K562 (cell line): ENCODE measurements around the gene GLIPR1. TPM values are rescaled to one million over a fixed set of nuclear protein-coding genes. Genes with fewer than 3 reads are reported as not detected.

Source experiments
- ARID4B ChIP-seq: sonication (generic); formaldehyde crosslinking; IDR thresholded peaks from 2 replicates; pipeline ENCODE4 v1.8.0; 2022; ENCODE audit warnings: mild to moderate bottlenecking, missing genetic modification reagents
- CGGBP1 ChIP-seq: fragments of 250-450 bp; sonication (Bioruptor Pico); IDR thresholded peaks from 2 replicates; pipeline ENCODE4 v1.9.0; 2021; ENCODE audit warnings: mild to moderate bottlenecking
- ELF4 ChIP-seq: fragments of 450-650 bp; formaldehyde crosslinking; IDR thresholded peaks from 2 replicates; pipeline ENCODE4 v1.4.0; 2022; ENCODE audit warnings: missing genetic modification characterization
- FOXK2 ChIP-seq, 2 experiments: fragments of 450-650 bp; IDR thresholded peaks in 1 of 2; conservative IDR thresholded peaks in 1 of 2; 2 replicates each; pipeline ENCODE4 v1.6.1; 2016; ENCODE audit warnings: low read depth in 2 of 2, mild to moderate bottlenecking in 1 of 2
- HBP1 ChIP-seq: fragments of 450-650 bp; formaldehyde crosslinking; IDR thresholded peaks from 2 replicates; pipeline ENCODE4 v1.4.0; 2022; ENCODE audit warnings: missing genetic modification characterization
- MBD1 ChIP-seq: fragments of 250-450 bp; sonication (Bioruptor Pico); IDR thresholded peaks from 2 replicates; pipeline ENCODE4 v1.8.0; 2022; ENCODE audit warnings: inconsistent platforms
- MEF2D ChIP-seq: conservative IDR thresholded peaks from 2 replicates; pipeline ENCODE4 v1.6.1; 2016; ENCODE audit warnings: low read depth, missing genetic modification characterization, missing compliant biosample characterization
- NFIX ChIP-seq: fragments of 250-450 bp; sonication (Bioruptor Pico); IDR thresholded peaks from 2 replicates; pipeline ENCODE4 v1.4.0; 2020; ENCODE audit warnings: low read depth, mild to moderate bottlenecking, moderate library complexity
- NR4A1 ChIP-seq, 2 experiments: fragments of 250-450 bp in 1 of 2; fragments of 450-650 bp in 1 of 2; sonication (Bioruptor Pico) in 1 of 2; IDR thresholded peaks; 2 replicates each; pipeline versions ENCODE4 v1.4.0 to v1.6.1; 2016 to 2020; ENCODE audit warnings: mild to moderate bottlenecking in 2 of 2, missing compliant biosample characterization in 1 of 2, missing genetic modification characterization in 1 of 2, moderate library complexity in 1 of 2
- SAFB ChIP-seq: fragments of 200-400 bp; formaldehyde crosslinking; IDR thresholded peaks from 2 replicates; pipeline ENCODE4 v1.6.1; 2017; ENCODE audit warnings: low read depth, low read length, borderline replicate concordance
- SMARCE1 ChIP-seq: fragments of 450-650 bp; IDR thresholded peaks from 2 replicates; pipeline ENCODE4 v1.7.1; 2016; ENCODE audit warnings: mild to moderate bottlenecking
- TCFL5 ChIP-seq: fragments of 250-450 bp; sonication (Bioruptor Pico); conservative IDR thresholded peaks from 2 replicates; pipeline ENCODE4 v1.6.1; 2021; ENCODE audit warnings: mild to moderate bottlenecking, moderate library complexity, matching md5 sums
- THRA ChIP-seq: fragments of 450-650 bp; IDR thresholded peaks from 2 replicates; pipeline ENCODE4 v1.6.1; 2017; ENCODE audit warnings: mild to moderate bottlenecking, moderate library complexity
- ZNF311 ChIP-seq: fragments of 250-450 bp; sonication (Bioruptor Pico); IDR thresholded peaks from 2 replicates; pipeline ENCODE4 v1.4.0; 2020; ENCODE audit warnings: mild to moderate bottlenecking, moderate library complexity
- ZNF695 ChIP-seq: fragments of 450-650 bp; formaldehyde crosslinking; IDR thresholded peaks from 2 replicates; pipeline ENCODE4 v1.4.0; 2020; ENCODE audit warnings: mild to moderate bottlenecking, moderate library complexity
- polyA plus RNA-seq, 8 experiments: library from polyadenylated mRNA; depleted of rRNA in 4 of 8; stranded (reverse) in 5 of 8; unstranded in 3 of 8; fragments of >200 nt; fragmentation: Nextera tagmentation in 2 of 8; fragmentation: Illumina TruSeq in 1 of 8; extraction: Ambion mirVana in 2 of 8; extraction: Trizol in 1 of 8; gene quantifications; 2 replicates each; pipeline versions ENCODE4 v1.2.1 to v1.2.3, GENCODE V29; 2011 to 2014; ENCODE audit warnings: inconsistent platforms in 1 of 8, missing spikeins in 1 of 8
- total RNA-seq, 7 experiments: library from RNA; depleted of rRNA in 6 of 7; stranded (reverse); fragments of >200 nt in 6 of 7; fragmentation: Illumina TruSeq in 2 of 7; extraction: Trizol in 2 of 7; gene quantifications; 2 replicates each; pipeline versions ENCODE4 v1.2.1 to v1.2.3, GENCODE V29; 2011 to 2021; ENCODE audit warnings: low replicate concordance in 1 of 7

Gene GLIPR1
- total and polyA plus RNA-seq, 9 of the 15 experiments (the other 6 are each of a cell fraction or from before 2014, with no cell fraction given) = 0.26 to 2.1 (median 1.2) TPM

- TF ChIP-seq ARID4B (CRISPR knock-in tag) = peak; percentile 21; the same call in 1 of the 2 replicates
- TF ChIP-seq ZNF311 (CRISPR knock-in tag) = no peak
- TF ChIP-seq HBP1 (CRISPR knock-in tag) = no peak
- no peak for TF ChIP-seq NR4A1 (CRISPR knock-in tag; IDR thresholded peaks at IDR 0.05)
- TF ChIP-seq NR4A1 (tag; IDR thresholded peaks at IDR 0.05) = 0 out of 2 replicates have a peak, but pooled peaks have one; percentile 56
- TF ChIP-seq MEF2D (tag) = peak; percentile 56; the same call in 1 of the 2 replicates
- TF ChIP-seq MBD1 (CRISPR knock-in tag) = peak; percentile 92
- no peak for TF ChIP-seq ZNF695 (CRISPR knock-in tag)
- TF ChIP-seq FOXK2 (conservative IDR thresholded peaks at IDR 0.05 in 1 of 2, IDR thresholded peaks at IDR 0.05 in 1 of 2; ENCODE audit: low read depth in 2 of 2) = 0 out of 4 replicates have a peak, but pooled peaks of 1 of the 2 experiments have one; percentile 11
- no peak for TF ChIP-seq TCFL5 (CRISPR knock-in tag)
- no peak for TF ChIP-seq NFIX
- no peak for TF ChIP-seq ELF4 (CRISPR knock-in tag)
- no peak for TF ChIP-seq THRA
- no peak for TF ChIP-seq SAFB
- TF ChIP-seq SMARCE1 = no peak
- no peak for TF ChIP-seq CGGBP1 (CRISPR knock-in tag)
Observed at GRCh38 chr12:75511116-75512048, 30.8 kb downstream of the GLIPR1 start, which contains the start of gene KRR1 (continued).
